Measurements from ENCODE around the gene AGPS. TPM values are rescaled to one million over a fixed set of nuclear protein-coding genes. Genes with fewer than 3 reads are reported as not detected.

AGPS gene
- total RNA-seq, 1 donor from 2014 or later: 67.1 TPM

DNA sequence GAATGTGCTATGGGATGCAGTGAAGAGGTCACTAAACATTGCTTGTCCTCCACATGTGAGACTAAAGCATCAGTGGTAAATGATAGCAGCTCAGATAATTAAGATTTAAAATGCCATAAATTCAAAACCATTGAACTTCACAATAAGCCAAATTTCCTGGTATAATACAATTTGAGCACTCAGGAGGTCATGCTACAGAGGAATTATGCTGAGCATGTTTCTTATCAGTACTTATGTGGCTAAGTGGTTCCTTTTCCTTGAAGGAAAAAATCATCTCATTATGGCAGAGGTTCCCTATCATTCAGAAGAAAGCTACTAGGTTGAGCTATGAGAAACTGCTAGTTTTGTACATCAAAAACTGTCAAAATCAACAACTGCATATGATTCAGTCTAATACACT lies 156.6 kb downstream of the AGPS start:
- intact Hi-C loops (cut with micrococcal nuclease): loop anchor here (10.0 kb wide), 1 partner anchor 976 kb away; no protein-coding TSS in a partner anchor

GRCh38 chr2:177550264-177551200 lies 158.0 kb downstream of the AGPS start:
- intact Hi-C loops (cut with micrococcal nuclease): loop anchor here (5.0 kb wide), 1 partner anchor 383 kb away; no protein-coding TSS in a partner anchor

DNA sequence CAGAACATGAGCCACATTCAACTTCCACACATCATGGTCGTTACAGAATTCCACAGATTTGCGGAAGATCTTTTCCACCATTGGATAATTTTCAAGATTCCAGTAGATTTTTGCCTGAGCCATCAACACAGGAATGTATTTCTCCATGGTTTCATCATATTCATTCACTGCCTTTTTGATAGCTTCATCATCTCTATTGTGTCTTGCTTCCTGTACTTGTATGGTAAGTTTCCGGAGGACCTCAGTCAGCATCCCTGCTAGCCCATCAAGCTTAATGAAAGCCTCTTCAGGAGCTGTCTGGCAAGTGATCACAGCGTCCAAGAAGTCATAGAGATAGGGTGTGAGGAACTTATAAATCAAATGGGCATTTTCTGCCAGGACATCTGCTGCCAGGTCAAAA lies 158.8 kb downstream of the AGPS start:
- intact Hi-C loops (cut with micrococcal nuclease): loop anchor here (5.0 kb wide), 1 partner anchor 384 kb away; no protein-coding TSS in a partner anchor

DNA sequence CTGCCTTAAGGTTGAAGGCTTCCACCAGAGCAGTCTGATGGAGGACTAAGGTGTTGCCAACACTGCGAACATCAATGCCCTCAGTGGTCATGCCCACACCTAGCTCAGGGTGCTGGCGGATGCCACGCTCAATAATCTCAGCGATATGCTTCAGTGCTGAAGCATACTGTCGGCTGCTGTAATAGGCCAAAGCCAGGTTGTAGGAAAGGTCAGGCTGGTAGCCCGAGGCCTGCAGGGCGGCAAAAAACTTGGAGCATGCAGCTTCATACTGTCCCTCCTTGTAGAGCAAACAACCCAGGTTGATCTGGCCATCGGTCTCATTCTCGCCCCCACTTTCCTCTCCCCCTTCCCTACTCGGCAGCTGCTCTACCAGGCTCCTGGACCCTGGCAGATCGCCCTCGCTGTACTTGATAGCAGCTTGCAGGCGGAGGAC lies 159.4 kb downstream of the AGPS start:
- intact Hi-C loops (cut with micrococcal nuclease): loop anchor here (1.0 to 5.0 kb wide), 5 partner anchors 66 to 385 kb away; partner anchors contain the start of genes AGPS, HNRNPA3 and NFE2L2

DNA sequence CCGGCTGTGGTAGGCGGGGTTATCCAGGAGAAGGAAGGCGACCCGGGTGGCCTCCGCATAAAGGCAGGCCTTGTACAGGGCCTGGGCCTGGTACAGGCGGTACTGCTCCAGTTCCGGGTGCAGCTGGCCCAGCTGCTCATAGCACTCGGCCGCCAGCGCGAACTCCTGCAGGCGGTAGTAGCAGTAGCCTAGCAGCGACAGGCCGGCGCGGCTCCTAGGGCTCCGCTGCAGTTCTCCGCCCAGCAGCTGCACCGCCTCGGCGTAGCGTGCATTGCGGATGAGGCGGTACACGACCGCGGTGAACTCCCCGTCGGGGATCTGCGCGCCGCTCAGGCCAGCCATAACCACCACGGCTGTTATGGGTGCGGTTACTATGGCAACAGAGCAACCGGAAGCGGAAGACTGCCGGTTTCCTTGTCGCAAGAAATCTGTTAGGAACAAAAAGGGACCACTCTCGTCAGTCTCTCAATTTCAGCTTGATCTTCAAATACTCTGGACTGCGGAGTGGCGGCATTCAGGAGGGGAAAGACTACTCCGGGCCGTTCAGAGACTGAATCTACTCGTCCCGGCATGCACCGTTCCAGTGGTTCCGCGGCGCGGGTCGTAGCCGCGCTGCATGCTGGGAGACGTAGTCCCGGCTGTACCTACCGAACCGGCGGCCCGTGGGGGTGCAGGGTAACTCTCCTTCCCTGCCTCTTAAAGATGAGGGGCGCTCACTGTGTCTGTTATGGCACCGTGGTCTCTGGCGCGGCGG lies 160.0 kb downstream of the AGPS start:
- intact Hi-C loops (cut with micrococcal nuclease): loop anchor here (1.0 to 5.0 kb wide), 5 partner anchors 66 to 385 kb away; partner anchors contain the start of genes AGPS, HNRNPA3 and NFE2L2

DNA sequence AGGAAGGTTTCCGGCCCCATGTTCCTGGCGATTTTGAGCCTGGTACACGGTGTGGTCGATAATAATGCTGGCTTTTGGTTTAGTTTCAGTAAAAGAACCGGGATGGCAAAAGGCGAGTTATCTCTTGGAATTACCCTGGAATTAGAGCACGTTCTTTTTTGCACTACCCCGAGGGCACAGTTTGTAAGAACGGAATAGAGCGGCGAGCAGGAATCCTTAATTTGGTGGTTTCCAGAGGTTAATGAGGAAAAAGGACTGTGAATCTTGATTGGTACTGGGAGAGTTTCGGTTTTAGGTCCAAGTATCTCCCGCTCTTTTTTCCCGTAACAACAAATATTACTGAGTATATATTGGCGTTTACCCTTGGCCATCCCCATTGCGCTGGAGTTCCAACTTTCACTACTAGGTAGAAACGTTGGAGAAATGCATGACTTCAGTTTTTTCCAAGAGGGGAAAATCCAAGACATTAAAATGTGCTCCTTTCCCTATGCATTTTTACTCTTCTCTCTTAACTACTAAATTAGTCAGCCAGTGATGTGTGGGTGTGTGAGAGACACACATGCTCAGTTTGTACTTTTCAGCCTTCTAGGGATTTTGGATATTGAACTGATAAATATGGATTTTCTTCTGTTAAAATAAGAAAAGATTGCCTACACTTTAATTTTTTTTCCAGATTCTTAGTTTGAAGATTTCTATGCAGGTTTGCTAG lies 160.8 kb downstream of the AGPS start:
- intact Hi-C loops (cut with micrococcal nuclease): loop anchor here (2.0 to 5.0 kb wide), 3 partner anchors 161 to 386 kb away; partner anchors contain the start of genes AGPS and NFE2L2

GRCh38 chr2:177554365-177554764 lies 161.8 kb downstream of the AGPS start:
- intact Hi-C loops (cut with micrococcal nuclease): loop anchor here (5.0 kb wide), 1 partner anchor 387 kb away; no protein-coding TSS in a partner anchor

DNA sequence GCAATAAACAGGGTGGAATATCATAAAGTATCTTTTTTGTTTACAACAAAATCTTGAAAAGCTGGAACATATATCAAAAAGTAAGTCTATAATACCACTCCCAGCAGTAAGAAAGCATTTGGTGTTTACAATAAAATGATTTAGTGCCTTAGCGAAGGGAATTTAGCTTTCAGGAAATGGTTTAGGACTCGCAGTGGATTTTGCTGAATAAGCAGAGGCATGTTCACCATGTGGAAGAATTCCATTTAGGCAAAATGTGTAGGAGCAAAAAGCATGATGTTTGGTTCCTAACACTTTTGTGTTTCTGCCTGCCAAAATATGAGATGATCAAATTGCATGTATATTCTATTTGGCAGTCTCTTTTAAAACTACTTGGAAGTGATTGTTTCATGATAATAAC lies 163.6 kb downstream of the AGPS start:
- intact Hi-C loops (cut with micrococcal nuclease): no loop called here

GRCh38 chr2:177557794-177558193 lies 165.2 kb downstream of the AGPS start:
- intact Hi-C loops (cut with micrococcal nuclease): no loop called here

DNA sequence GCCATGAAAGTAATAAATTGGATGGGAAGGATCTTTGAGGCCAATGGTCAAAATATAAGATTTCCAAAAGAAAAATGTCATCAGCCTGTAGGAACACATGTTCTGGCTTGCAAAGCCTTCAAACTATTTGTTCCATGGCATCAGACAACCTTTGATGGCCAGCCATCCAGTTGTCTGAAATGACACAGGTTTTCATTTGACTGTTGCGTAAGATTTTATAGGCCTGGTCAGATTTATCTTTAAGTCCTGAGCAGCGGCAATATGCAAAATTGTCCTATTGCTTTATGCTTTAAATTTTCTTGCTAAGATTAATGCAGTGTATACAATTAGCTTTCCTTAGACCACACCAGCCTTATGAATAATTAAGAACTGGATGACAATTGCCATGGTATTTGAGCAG lies 167.1 kb downstream of the AGPS start:
- intact Hi-C loops (cut with micrococcal nuclease): no loop called here

DNA sequence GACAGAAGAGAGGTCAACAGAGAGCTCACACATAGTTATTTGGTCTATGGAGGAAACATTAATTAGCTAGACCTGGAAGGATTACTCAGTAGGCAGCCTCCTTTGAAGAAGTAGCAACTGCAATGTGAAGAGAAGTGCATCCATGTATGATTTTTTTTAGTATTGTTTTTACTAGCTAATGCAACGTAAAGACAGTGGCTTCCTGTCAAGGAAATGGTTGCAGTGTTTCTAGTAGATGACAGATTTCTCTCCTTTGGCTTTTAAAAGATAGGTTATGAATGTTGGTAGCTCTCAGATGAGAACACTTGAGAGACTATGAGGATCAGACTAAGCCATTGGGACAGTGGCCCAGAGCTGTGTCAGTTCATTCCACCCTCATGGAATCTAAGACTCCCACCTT lies 175.8 kb downstream of the AGPS start:
- intact Hi-C loops (cut with micrococcal nuclease): no loop called here

DNA sequence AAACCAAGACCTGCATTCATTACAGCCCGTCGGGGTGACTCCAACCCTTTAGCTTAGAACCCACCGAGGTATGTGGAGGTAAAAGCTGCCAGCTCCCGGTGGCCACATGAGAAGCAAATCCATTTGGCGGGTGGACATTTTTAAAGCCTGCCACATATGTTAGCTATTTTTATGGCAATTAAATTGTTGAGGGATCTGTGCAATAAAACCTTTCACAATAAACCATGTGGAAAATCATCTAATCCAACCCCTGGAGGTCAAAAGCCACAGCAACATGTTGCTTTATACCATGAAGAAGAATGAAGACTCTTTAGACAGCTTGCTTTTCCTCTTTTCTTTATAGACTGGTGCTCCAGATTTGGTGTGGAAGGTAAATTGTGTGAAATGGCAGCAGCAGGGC lies 176.3 kb downstream of the AGPS start:
- intact Hi-C loops (cut with micrococcal nuclease): no loop called here

- intact Hi-C loops (cut with micrococcal nuclease): no loop called here
These were observed 179.7 kb downstream of the AGPS start for GRCh38 chr2:177572236-177572671.

- intact Hi-C loops (cut with micrococcal nuclease): no loop called here
These were observed 180.5 kb downstream of the AGPS start for GRCh38 chr2:177573120-177573519.

DNA sequence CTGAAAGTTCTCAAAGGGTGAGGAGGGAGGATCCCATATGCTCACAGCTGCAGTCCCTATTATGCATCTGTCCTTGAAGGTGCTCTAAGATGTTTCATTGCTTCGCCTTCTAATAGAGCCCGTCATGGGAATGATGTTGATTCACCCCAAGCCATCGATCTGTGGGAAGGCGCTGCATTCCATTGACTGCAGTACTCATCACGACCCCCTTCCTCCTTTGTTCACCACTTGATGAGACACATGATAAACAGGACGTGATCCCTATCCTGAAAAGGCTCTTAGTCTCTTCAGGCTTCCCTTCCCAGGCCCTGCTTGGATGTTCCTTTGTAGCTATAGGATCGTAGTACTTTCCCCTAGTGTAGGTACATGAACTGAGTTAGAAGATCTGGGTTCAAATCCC lies 181.8 kb downstream of the AGPS start:
- intact Hi-C loops (cut with micrococcal nuclease): no loop called here

DNA sequence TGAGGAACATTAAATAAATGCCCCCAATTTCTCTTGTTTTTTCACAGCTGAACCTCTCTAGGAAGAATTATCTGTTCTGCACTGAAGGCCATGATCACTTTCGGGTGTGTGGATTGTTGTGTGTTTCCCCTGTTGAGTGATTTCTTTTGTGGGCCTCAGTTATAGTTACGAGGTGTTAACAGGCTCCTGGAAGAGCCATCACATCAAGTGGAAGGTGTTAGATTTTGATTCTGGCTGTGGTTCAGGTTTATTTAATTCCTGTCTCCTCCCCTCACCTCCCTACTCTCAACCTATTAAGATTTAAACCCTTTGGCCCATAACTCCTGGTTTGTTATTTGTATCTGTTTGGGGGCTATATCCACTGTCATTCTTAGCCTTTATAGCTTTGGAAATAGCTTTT lies 182.8 kb downstream of the AGPS start:
- intact Hi-C loops (cut with micrococcal nuclease): no loop called here

DNA sequence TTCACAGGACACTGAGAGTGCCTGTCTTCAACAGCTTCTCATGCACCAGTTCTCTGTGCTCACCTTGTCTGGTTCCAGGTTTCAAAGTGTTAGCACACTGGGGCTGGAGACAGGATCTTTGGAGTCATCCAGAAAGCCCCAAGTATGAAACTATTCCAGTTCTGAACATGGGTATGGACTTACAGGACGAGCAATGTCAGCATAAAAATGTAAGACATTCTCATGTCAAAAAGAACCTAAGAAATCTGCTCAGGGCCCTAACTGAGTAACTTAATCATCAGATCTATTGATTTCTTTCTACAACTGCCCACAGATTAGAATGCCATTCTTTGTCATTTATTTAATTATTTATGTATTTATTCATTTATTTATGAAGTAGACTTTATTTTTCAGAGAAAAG lies 184.5 kb downstream of the AGPS start:
- intact Hi-C loops (cut with micrococcal nuclease): no loop called here

GRCh38 chr2:177578454-177578853 lies 185.9 kb downstream of the AGPS start:
- intact Hi-C loops (cut with micrococcal nuclease): no loop called here

- intact Hi-C loops (cut with micrococcal nuclease): no loop called here
These were observed 187.0 kb downstream of the AGPS start for GRCh38 chr2:177579486-177580036.

DNA sequence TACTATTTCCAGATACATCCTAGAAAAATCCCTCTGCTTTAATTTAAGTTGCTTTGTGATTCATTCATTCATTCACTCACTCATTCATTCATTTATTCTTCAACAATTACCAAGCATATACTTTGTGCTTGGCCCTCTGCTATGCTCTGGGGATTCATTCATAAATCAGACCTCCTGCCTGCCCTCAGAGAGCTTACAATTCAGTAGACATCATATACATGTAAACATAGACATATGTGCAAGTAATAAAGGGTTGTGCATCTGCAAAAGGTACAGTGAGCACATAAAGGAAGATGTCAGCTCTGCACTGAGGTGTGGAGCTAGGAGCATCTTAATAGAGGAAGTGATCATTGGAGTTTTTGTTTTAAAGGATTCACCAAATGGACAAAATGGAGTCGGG lies 189.4 kb downstream of the AGPS start:
- intact Hi-C loops (cut with micrococcal nuclease): no loop called here

All from T-helper 2 cell treated with Interferon-gamma antibody and Interleukin-4, amounts not matched to agents 100 ng/mL and 5 ng/mL, for 36 hours (primary cell).